Left renal pelvis (tissue), 4 donors: ENCODE results near the gene SEPTIN12. TPM values are rescaled to one million over a fixed set of nuclear protein-coding genes. Genes with fewer than 3 reads are reported as not detected.
"Not testable (repeated sequence)": the region's sequence is repeated elsewhere in the genome, so short reads cannot be mapped to it uniquely, and the experiment has no call there.

ENCODE experiments used
- DNase-seq, 4 donors: peaks; one replicate each; pipeline ENCODE4 v3.0.0-alpha.2; 2013; ENCODE audit warnings: low read depth in 4 of 4, low spot score in 3 of 4
- polyA plus RNA-seq, 4 donors: library from polyadenylated mRNA; unstranded; fragments of 120-200 nt; gene quantifications; one replicate each; pipeline ENCODE4 v1.2.1, GENCODE V29; 2013; ENCODE audit not compliant: insufficient read length in 4 of 4

Gene SEPTIN12
- polyA plus RNA-seq, 4 donors = not detected

- DNase-seq = no peak
These were observed 2.2 kb downstream of the SEPTIN12 start for GRCh38 chr16:4785758-4786433.

- DNase-seq = not testable (repeated sequence)
These were observed 3.6 kb downstream of the SEPTIN12 start for GRCh38 chr16:4784444-4784987.

GRCh38 chr16:4783951-4784336 is 4.2 kb downstream of the SEPTIN12 start:
- DNase-seq = no peak

- DNase-seq = no peak
These were observed 4.7 kb downstream of the SEPTIN12 start for GRCh38 chr16:4783251-4783950.

- no peak for DNase-seq
These were observed 7.9 kb downstream of the SEPTIN12 start for GRCh38 chr16:4780235-4780634.

- no peak for DNase-seq
These were observed 10.1 kb downstream of the SEPTIN12 start for GRCh38 chr16:4778050-4778392.

GRCh38 chr16:4777339-4778049 is 10.7 kb downstream of the SEPTIN12 start:
- DNase-seq = no peak

- DNase-seq = no peak
These were observed 11.9 kb downstream of the SEPTIN12 start for GRCh38 chr16:4776141-4776705.

- no peak for DNase-seq
These were observed 13.1 kb downstream of the SEPTIN12 start for GRCh38 chr16:4775005-4775404.

- no peak for DNase-seq
These were observed 15.8 kb downstream of the SEPTIN12 start for GRCh38 chr16:4772351-4772750.

- no peak for DNase-seq
These were observed 16.5 kb downstream of the SEPTIN12 start for GRCh38 chr16:4771646-4772045.

- no peak for DNase-seq
These were observed 18.9 kb downstream of the SEPTIN12 start for GRCh38 chr16:4769306-4769638.

GRCh38 chr16:4768549-4769305 is 19.4 kb downstream of the SEPTIN12 start:
- DNase-seq = peak; percentile 84 to 94 (median 90)

- DNase-seq = no peak
These were observed 20.1 kb downstream of the SEPTIN12 start for GRCh38 chr16:4767872-4768548.

GRCh38 chr16:4766875-4767628 is 21.1 kb downstream of the SEPTIN12 start, which contains the start of gene ZNF500:
Gene ZNF500 (minus strand): TSS chr16:4767162. CDS start chr16:4765978, 1,184 bp downstream.
- DNase-seq = peak; percentile 86 to 90 (median 88)

- no peak for DNase-seq
These were observed 22.4 kb downstream of the SEPTIN12 start for GRCh38 chr16:4765511-4766474.

- DNase-seq = no peak
These were observed 24.4 kb downstream of the SEPTIN12 start for GRCh38 chr16:4763791-4764190.

GRCh38 chr16:4762205-4762604 is 25.9 kb downstream of the SEPTIN12 start:
- no peak for DNase-seq
